Heart left ventricle (tissue), 13 donors: ENCODE measurements around the gene RASGEF1C.

Source experiments
- POLR2A ChIP-seq, 2 donors: fragments of 450-650 bp; IDR thresholded peaks; one replicate each; pipeline ENCODE4 v1.6.1; 2017; ENCODE audit warnings: antibody characterized with exemption in 2 of 2, mild to moderate bottlenecking in 2 of 2, moderate library complexity in 2 of 2
- TF ChIP-seq, protein P1 (sequence below), 12 donors: fragments of 200-600 bp; sonication (generic) in 4 of 12; IDR thresholded peaks; one replicate each; pipeline versions ENCODE4 v1.5.0 to v1.8.0; 2018 to 2022; ENCODE audit warnings: antibody characterized with exemption in 12 of 12, mild to moderate bottlenecking in 5 of 12
- donor health status: ischemic (EF 13 %, LVEDD 7.1; RV severe dilation, severe dysfunction).
- donor health status: DM: no; HTN: yes; CAD: no.
- donor health status: DM: no; HTN: no; CAD: no.
- donor health status: ischemic (EF 25% LVEDD 6.9; RV normal size, moderate dysfunction).
- donor health status: ischemic (EF 25% LVEDD 5.7; RV mildly dilated, moderate dysfunction).
- donor health status: ischemic (EF 35%, LVEDD 5.7; RV mildly dilated, moderate dysfunction).
- donor health status: nonischemic (EF 11% LVEDD 7.7; RV severe dilation, severe dysfunction).
- donor health status: DM: yes; HTN: yes; CAD: no.
- donor health status: PGD.
- donor health status: ischemic (EF 29% LVEDD 5.4; RV normal size, mild dysfunction).
- donor health status: nonischemic (EF 23%, LVEDD 6.1; RV moderate dilation, normal function).

DNA sequence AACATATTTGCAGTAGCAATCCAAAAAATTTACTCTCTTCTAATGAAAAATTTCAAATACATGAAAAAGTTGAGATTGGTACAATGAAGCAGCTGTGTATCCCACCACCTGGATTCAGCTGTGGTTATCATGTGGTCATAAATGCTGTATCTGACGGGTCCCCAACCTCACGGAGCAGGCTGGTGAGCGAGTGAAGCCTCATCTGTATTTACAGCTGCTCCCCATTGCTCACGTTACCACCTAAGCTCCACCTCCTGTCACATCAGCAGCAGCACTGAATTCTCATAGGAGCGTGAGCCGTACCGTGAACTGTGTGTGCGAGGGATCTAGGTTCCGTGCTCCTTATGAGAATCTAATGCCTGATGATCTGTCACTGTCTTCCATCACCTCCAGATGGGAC, 130.7 kb downstream of the RASGEF1C start:
- TF ChIP-seq POLR2A (IDR thresholded peaks at IDR 0.05), result no peak
- TF ChIP-seq, protein P1, sequence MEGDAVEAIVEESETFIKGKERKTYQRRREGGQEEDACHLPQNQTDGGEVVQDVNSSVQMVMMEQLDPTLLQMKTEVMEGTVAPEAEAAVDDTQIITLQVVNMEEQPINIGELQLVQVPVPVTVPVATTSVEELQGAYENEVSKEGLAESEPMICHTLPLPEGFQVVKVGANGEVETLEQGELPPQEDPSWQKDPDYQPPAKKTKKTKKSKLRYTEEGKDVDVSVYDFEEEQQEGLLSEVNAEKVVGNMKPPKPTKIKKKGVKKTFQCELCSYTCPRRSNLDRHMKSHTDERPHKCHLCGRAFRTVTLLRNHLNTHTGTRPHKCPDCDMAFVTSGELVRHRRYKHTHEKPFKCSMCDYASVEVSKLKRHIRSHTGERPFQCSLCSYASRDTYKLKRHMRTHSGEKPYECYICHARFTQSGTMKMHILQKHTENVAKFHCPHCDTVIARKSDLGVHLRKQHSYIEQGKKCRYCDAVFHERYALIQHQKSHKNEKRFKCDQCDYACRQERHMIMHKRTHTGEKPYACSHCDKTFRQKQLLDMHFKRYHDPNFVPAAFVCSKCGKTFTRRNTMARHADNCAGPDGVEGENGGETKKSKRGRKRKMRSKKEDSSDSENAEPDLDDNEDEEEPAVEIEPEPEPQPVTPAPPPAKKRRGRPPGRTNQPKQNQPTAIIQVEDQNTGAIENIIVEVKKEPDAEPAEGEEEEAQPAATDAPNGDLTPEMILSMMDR (IDR thresholded peaks at IDR 0.05), result no peak
